NCI-H1417 treated with DMSO at 0.1 percent for 48 hours (cell line): Measurements from ENCODE around the gene PCGF6.

Experiments used
- DNase-seq: peaks from one replicate; lab custom pipeline; 2025; lab: John Stamatoyannopoulos, UW

The PCGF6 gene

GRCh38 chr10:103256613-103257012 is 94.3 kb downstream of the PCGF6 start:
- DNase-seq = no peak

DNA sequence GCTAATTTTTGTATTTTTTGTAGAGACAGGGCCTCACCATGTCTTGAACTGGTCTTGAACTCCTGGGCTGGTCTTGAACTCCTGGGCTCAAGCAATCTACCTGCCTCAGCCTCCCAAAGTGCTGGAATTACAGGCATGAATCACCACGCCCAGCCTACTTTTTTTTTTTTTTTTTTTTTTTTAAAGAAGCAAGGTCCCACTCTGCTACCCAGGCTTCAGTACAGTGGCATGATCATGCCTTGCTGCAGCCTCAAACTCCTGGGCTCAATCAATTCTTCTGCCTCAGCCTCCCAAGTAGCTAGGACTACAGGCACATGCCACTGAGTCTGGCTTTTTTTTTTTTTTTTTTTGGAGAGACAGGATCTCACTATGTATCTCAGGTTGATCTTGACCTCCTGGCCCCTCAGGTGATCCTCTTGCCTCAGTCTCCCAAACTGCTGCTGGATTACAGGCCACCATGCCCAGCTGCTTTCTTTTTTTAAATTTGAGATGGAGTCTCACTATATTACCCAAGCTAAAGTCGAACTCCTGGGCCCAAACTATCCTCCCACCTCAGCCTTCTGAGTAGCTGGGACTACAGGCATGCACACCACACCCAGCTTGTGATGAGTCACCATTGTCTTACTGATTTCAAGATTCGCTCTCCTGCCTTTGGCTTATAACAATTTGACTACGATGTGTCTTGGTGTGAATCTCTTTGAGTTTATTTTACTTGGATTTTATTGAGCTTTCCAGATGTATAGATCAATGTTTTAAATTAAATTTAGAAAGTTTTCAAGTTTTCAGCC is 96.2 kb downstream of the PCGF6 start:
- no peak for DNase-seq

DNA sequence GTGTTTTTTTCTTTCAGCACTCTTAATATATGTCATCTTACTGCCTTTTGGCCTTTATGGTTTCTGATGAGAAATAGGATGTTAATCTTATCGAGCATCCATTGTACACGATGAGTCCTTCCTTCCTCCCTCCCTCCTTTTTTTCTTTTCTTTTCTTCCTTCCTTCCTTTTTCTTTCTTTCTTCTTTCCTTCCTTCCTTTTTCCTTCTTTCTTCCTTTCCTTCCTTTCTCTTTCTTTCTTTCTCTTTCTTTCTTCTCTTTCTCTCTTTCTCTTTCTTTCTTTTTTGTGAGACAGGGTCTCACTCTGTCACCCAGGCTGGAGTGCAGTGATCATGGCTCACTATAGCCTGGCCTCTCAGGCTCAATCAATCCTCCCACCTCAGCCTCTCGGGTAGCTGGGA is 96.8 kb downstream of the PCGF6 start:
- no peak for DNase-seq
